DMS114 treated with DMSO at 0.1 percent for 48 hours (cell line): ENCODE measurements around the gene CELF5.
"Not testable (repeated sequence)": the region's sequence is repeated elsewhere in the genome, so short reads cannot be mapped to it uniquely, and the experiment has no call there.

Experiments used
- DNase-seq: peaks from one replicate; lab custom pipeline; 2025; ENCODE audit not compliant: unreplicated experiment; lab: John Stamatoyannopoulos, UW

CELF5 gene

DNA sequence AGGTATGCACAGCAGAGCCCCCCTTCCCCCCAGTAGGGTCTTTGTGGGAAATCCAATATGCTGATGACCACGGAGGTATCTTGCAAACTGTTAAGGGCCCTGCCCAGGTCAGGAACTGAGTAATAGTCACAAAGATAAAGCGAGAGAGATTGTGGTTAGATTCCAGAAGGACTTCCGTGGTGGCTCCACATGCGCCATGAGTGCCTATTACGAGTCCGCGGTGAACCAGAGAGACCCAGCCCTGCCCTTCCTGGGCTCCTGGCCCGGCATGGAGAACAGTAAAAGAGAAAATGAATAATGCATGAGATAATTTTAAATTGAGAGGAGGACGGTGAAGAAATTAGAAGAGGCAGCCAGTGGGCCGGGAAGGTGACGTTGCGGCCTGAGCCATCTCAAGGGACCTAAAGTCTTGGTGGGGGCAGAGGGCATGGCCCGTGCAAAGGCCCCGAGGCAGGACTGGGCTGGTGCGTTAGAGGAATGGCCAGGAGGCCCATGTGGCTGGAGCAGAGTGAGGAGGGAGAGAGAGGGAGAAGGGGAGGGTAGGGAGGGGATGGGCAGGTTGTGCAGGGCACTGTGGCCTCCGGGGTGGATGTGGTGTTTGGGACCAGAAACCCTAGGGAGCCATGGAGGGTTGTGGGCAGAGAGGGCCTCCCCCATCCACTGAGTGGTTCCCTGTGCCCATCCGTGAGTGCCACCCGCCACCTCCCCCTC, 95.3 kb downstream of the CELF5 start:
- no peak for DNase-seq

DNA sequence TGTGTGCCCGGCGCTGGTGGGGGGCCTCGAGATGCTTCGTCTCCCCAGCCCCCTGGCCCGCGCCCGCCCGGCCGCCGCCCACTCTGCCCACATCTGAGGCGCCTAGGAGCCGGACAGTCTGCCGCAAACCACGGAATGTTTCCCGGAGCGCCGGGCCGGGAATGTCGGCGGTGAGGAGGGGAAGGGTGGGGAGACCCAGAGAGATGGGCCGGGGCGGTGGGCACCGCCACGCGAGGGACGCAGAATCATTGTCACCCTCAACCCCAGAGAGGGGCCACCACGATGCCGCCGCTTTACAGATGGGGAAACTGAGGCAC, 95.9 kb downstream of the CELF5 start:
- DNase-seq = no peak

DNA sequence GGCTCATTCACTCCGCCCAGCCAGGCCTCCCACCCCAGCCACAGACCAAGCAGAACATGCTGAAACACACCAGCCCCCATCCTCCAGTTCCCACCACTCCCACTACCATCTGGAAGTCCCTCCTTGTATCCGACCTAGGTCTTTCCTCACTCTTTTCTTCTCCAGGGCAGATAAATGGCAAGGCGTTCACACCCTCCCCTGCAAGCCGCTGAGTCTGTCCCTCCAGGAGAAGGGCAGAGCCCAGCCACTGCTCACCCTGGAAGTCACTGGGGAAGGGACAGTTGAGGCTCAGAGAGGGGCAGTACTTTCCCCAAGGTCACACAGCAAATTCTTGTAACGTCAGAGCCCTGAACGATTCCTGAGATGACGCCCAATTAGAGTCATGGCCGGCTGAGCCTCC, 96.4 kb downstream of the CELF5 start:
- DNase-seq = no peak

GRCh38 chr19:3321696-3322095, 97.2 kb downstream of the CELF5 start:
- no peak for DNase-seq

GRCh38 chr19:3322199-3322978, 97.9 kb downstream of the CELF5 start:
- no peak for DNase-seq

GRCh38 chr19:3323026-3323425, 98.6 kb downstream of the CELF5 start:
- DNase-seq = no peak

DNA sequence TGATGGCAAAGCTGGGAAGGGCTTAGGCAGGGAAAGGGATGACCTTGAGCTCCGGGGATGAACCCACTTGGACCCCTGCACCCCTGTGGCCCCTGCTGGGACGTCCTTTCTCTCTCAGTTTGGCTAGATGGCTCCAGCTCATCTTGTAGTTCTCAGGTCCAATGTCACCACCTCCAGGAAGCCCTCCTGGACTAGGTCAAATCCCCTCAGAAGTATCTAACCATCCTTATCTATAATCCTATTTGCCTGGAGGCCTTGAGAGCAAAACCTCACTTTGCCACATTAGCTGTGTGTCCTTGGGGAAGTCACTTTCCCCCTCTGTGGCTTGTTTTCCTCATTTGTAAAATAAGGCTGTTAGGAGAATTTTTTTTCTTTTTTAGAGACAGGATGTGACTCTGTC, 99.2 kb downstream of the CELF5 start:
- DNase-seq = no peak

GRCh38 chr19:3324405-3324856, 100.0 kb downstream of the CELF5 start:
- no peak for DNase-seq

DNA sequence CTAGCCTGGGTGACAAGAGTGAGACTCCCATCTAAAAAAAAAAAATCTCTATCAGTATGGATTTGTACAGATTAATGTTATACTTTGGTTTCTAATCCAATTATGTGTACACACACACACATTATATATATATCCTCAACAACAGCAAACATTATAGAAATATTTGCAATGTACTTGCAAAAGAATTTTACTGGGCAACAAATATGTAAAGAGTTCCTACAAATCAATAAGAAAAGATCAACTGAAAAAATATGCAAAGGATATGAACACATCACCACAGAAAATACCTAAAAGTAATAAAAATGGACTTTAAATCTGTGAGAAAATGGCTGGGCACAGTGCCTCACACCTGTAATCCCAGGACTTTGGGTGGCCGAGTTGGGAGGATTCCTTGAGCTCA, 101.0 kb downstream of the CELF5 start:
- no peak for DNase-seq

GRCh38 chr19:3328743-3329142, 104.3 kb downstream of the CELF5 start:
- DNase-seq = no peak

DNA sequence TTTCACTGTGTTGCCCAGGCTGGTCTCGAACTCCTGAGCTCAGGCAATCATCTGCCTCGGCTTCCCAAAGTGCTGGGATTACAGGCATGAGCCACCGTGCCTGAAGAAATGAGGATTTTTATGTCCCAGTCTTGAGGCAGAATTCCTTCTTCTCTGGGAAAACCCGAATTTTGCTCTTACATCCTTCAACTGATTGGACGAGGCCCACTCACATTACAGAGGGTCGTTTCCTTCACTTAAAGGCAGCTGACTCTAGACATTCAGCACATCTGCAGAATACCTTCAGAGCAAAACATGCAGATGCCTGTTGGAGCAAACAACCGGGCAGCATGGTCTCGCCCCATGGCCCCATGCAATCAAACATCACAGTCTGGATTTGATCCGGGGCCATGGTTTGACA, 105.6 kb downstream of the CELF5 start:
- DNase-seq = no peak

DNA sequence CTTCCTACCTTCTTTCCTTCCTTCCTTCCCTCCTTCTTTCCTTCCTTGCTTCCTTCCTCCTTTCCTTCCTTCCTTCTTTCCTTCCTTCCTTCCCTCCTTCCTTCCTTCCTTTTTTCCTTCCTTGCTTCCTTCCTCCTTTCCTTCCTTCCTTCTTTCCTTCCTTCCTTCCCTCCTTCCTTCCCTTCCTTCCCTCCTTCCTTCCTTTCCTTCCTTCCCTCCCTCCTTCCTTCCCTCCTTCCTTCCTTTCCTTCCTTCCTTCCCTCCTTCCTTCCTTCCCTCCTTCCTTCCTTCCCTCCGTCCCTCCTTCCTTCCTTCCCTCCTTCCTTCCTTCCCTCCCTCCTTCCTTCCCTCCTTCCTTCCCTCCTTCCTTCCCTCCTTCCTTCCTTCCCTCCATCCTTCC, 107.8 kb downstream of the CELF5 start:
- DNase-seq = not testable (repeated sequence)

DNA sequence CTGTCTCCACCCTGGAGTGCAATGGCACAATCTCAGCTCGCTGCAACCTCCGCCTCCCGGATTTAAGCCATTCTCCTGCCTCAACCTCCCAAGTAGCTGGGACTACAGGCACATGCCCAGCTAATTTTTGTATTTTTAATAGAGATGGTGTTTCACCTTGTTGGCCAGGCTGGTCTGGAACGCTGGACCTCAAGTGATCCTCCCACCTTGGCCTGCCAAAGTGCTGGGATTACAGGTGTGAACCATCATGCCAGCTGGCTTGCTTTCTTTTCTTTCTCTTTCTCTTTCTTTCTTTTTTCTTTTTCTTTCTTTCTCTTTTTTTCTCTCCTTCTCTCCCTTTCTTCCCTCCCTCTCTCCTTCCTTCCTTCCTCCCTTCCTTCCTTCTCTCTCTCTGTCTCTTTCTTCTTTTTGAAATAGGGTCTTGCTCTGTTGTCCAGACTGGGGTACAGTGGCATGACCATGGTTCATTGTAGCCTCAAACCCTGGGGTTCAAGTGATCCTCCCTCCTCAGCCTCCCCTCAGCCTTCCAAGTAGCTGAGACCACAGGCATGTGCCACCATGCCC, 108.6 kb downstream of the CELF5 start:
- DNase-seq = no peak

GRCh38 chr19:3333662-3334061, 109.2 kb downstream of the CELF5 start:
- no peak for DNase-seq

DNA sequence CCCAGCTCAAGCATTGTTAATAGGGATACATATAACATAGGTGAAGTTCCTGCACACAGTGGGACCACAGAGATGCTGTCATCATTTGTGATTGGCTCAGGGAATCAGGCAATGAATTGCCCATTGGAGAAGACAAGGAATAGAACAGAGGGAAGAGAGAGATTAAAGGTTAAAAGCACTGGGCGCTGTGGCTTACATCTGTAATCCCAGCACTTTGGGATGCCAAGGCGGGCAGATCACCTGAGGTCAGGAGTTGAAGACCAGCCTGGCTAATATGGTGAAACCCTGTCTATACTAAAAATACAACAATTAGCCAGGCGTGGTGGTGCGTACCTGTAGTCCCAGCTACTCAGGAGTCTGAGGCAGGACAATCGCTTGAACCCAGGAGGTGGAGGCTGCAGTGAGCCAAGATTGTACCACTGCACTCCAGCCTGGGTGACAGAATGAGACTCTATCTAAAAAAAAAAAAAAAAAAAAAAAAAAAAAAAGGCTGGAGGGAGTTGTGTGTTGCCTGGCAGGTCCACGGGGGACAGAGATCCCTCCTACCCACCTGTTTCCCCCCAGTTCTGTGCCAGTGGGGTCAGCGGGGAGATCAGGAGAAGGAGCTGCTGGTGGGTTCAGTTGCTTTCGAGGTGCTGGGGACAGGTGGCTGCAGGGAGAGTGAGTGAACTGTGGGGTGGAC, 110.4 kb downstream of the CELF5 start:
- DNase-seq = not testable (repeated sequence)

DNA sequence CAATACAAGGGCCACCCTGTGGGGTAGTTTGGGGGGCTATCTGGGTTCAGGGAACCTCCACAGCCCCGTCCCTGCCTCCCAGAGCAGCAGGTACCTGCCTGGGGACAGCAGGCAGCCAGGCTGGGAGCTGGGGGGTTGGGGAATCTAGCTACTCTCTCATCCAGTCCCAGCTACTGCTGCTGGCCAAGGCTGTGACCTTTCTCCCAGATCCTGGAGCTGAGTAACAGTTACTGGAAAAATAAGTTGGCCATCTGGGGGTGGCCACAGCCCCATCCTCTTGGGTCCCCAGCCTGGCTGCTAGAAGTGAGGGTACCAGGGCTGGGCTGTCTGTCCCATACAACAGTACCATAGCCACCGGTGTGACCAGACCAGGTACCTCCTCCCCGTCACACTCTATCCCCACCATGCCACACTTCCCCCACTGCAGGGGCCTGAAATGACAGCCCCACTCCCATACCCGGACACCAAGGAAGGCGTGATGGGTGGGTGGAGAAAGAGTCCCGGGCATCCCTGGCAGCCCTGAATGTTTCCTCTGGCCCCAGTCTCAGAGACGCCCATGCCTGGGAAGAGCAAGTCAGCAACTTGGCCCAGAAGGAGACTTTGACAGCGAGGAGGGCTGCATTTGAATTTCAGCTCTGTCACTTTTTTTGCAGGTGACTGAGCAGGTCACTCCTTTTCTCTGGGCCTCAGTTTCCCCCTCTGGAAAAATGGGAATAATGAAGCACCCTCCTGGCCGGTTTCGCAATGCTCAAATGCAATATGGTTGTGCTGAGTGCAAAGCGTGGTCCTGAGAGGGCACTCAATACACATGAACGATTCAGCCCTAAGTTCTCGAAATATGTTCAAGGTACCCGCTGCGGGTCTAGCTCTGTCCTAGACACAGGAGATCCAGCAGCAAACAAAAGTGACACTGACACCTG, 111.2 kb downstream of the CELF5 start:
- no peak for DNase-seq

- DNase-seq = no peak
These were observed 111.9 kb downstream of the CELF5 start for GRCh38 chr19:3336351-3336679.

- no peak for DNase-seq
These were observed 112.4 kb downstream of the CELF5 start for GRCh38 chr19:3336680-3337523.

- DNase-seq = no peak
These were observed 114.2 kb downstream of the CELF5 start for GRCh38 chr19:3338541-3339181.
